Endometrial microvascular endothelial cells (primary cell): ENCODE measurements around the gene IP6K2. TPM values are rescaled to one million over a fixed set of nuclear protein-coding genes. Genes with fewer than 3 reads are reported as not detected.
"Not testable (repeated sequence)": the region's sequence is repeated elsewhere in the genome, so short reads cannot be mapped to it uniquely, and the experiment has no call there.

ENCODE experiments used
- in situ Hi-C: cut with HindIII; loops from 2 replicates; pipeline ENCODE4 v1.10.0; 2017; ENCODE audit warnings: low sequenced_read_pairs, low pct_unique_long_range_greater_than_20kb; ENCODE audit errors: inconsistent ontology term
- total RNA-seq: library from RNA; depleted of rRNA; stranded (reverse); fragments of >200 nt; gene quantifications from one replicate; pipeline ENCODE4 v1.2.3, GENCODE V29; 2015; ENCODE audit errors: inconsistent ontology term

Gene IP6K2
- total RNA-seq, 1 donor from 2014 or later = 42.0 TPM

DNA sequence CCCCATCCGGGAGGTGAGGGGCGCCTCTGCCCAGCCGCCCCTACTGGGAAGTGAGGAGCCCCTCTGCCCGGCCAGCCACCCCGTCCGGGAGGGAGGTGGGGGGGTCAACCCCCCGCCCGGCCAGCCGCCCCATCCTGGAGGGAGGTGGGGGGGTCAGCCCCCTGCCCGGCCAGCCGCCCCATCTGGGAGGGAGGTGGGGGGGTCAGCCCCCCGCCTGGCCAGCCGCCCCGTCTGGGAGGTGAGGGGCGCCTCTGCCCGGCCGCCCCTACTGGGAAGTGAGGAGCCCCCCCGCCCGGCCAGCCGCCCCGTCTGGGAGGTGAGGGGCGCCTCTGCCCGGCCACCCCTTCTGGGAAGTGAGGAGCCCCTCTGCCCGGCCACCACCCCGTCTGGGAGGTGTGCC lies 17.5 kb upstream of the IP6K2 start:
- in situ Hi-C loops = not testable (repeated sequence)

- in situ Hi-C loops = not testable (repeated sequence)
These were observed 16.9 kb upstream of the IP6K2 start for GRCh38 chr3:48733752-48734518.

- in situ Hi-C loops = no loop called here
These were observed 10.5 kb upstream of the IP6K2 start for GRCh38 chr3:48727511-48727910.

DNA sequence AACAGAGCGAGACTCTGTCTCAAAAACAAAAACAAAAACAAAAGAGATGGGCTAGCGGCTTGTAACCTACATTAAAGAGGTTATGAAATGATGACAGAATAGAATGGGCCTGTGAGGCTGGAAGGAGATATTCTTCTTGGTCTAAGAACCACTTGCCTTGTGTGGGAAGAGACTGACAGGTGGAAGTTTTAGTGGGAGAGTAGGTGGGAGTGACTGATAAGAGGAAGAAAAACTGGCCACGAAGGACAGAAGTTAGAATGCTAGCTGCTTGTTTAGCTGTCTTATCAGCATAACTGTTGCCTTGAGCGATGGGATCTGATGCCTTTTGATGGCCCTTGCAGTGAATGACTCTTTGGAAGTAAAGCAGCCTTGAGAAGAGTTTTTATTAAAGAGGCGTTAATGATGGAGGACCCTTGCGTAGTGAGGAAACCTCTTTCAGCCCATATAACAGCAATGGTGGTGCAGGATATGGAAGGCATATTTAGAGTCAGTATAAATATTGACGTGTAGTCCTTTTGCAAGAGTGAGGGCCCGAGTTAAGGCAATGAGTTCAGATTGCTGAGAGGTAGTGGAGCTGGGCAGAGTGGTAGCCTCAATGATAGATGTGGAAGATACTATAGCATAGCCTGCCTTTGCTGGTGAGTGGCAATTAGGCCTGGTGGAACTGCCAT lies 8.3 kb upstream of the IP6K2 start:
- in situ Hi-C loops = not testable (repeated sequence)

- in situ Hi-C loops = no loop called here
These were observed 6.7 kb upstream of the IP6K2 start for GRCh38 chr3:48723725-48724124.

DNA sequence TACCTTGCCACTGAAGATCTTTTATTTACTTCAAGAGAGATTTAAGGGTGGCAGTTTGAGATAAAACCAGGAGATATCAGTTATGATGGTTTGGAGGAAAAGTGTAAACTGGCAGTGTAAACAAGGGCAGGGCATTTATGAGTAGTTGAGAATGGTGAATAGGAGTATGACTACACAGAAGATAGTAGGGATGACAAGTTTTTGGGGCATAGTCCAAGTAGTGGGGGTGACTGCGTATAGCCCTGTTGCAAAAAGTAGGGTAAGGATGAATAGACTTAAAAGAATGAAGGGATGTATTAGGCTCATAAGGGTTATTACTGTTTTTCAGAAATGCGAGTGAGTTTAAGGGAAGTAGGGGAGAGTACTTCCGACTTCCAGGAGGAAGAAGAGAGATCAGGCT lies 6.3 kb upstream of the IP6K2 start:
- in situ Hi-C loops = not testable (repeated sequence)

DNA sequence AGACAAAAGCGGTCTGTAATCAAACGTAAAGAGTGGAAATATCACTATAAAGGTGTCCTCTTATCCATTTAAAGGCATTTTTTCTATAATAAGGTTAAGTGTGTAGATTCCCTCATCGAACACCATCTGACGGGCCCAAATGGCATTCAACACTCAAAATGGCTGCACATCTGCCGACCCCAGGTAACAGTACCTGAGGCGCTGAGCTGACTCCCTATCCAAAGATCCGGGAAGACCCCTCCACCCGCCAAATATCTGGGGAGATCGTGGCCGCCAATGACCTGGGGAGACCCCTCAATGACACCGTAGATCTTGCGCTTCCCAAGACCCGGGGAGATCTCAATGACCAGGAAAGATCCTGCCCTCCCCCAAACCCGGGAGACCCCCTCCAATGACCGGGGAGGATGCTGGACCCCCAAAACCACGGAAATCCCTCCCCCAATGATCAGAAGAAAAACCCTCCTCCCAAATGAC lies 476 bp downstream of the IP6K2 start:
- in situ Hi-C loops = no loop called here

DNA sequence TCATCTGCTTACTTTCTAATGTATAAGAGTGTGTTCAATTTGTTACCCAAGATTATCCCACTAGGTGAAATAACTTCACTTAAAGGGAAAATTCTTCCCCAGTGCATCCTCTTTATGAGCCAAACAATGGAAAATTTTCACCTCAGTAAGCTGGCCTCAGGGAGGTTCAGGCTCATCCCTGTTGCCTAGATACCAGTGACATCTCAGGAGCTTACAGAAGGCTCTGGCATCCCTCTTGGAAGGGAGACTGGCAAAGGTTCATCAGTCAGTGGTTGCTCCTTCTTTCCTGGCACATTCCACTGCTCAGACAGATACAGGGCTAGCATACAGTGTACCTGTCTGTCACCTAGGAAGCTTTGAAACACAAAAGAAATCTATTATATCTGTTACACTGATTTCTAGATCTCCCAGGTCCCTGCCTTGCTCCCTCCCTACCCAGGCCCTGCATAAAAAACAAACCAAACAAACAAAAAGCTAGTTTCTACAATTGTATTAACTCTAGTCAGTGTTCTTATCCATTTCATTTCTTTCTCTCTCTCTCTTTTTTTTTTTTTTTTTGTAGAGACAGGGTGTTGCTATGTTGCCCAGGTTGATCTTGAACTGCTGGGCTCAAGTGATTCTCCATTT lies 1.7 kb downstream of the IP6K2 start:
- in situ Hi-C loops = no loop called here

- in situ Hi-C loops = no loop called here
These were observed 5.3 kb downstream of the IP6K2 start for GRCh38 chr3:48711727-48712126.

DNA sequence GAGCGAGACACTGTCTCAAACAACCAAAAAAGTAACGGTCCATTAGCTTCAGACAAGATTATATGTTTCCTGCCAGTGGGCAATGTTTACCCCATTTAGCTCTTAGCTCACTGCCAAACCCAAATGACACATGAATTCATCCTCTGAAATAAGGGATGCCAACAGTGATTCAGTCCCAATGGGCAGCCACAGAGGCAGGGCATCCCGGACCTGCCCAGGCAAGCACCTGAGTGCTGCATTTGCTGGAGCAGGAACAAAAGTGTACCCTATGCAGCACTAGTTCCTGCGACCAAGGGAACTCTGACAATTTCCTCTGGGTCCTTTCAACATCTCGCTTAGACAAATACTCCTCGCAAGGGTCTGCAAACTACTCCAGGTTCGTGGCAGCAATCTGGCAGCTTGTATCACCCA lies 8.0 kb downstream of the IP6K2 start:
- in situ Hi-C loops = no loop called here

- in situ Hi-C loops = no loop called here
These were observed 8.5 kb downstream of the IP6K2 start for GRCh38 chr3:48708481-48708889.

DNA sequence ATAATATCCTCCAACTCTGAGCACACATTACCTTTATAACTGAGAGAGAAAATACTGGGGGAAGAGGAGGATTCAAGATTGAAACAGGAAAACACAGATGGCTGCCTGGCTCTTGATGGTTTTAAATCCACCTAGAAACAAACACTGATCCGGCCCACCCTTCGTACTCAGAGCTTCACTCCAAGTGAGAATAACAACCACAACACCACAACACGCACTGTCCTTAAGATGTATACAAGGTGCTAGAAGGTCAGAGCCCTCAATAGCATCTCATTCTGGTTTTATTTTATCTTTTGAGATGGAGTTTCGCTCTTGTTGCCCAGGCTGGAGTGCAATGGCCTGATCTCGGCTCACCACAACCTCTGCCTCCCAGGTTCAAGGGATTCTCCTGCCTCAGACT lies 9.9 kb downstream of the IP6K2 start:
- in situ Hi-C loops = no loop called here

GRCh38 chr3:48702320-48702920 lies 14.6 kb downstream of the IP6K2 start:
- in situ Hi-C loops = no loop called here

- in situ Hi-C loops = no loop called here
These were observed 16.2 kb downstream of the IP6K2 start for GRCh38 chr3:48700731-48701405.

- in situ Hi-C loops = no loop called here
These were observed 18.1 kb downstream of the IP6K2 start for GRCh38 chr3:48698891-48699290.

GRCh38 chr3:48697952-48698351 lies 19.1 kb downstream of the IP6K2 start:
- in situ Hi-C loops = no loop called here

GRCh38 chr3:48696601-48697000 lies 20.4 kb downstream of the IP6K2 start:
- in situ Hi-C loops = no loop called here

GRCh38 chr3:48696156-48696555 lies 20.9 kb downstream of the IP6K2 start:
- in situ Hi-C loops = no loop called here

DNA sequence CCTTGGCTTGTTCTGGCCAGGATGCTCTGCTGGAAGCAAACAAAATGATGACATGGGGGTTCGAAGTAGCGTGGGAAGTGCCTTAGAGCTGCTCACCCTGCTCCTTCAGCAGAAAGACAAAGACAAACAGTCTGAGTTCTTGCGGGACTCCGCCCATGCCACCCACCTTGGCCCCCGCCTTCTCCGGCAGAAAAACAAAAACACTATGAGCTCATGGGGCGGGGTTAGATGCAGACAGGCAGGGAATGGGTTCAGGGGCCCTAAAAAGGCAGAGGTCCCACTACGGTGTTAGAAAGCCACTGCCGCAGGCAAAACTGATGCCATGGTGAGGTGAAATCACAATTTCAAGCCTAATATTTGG lies 21.6 kb downstream of the IP6K2 start:
- in situ Hi-C loops = no loop called here
